Right lobe of liver (tissue), 6 donors: ENCODE measurements around the gene DSCAML1. TPM values are rescaled to one million over a fixed set of nuclear protein-coding genes. Genes with fewer than 3 reads are reported as not detected.

ENCODE experiments used
- ATAC-seq, 4 donors: fragments of 200-7000 bp; cut with Tn5 transposase; one replicate each; pipeline ENCODE4 v1.9.1; 2020; ENCODE audit warnings: mild to moderate bottlenecking in 4 of 4, moderate library complexity in 4 of 4
- DNase-seq, 3 donors: peaks; one replicate each; pipeline ENCODE4 v3.0.0-alpha.2; 2020
- H3K27ac ChIP-seq, 3 donors: fragments of 200-600 bp; one replicate each; pipeline ENCODE4 v1.8.0; 2022
- H3K27me3 ChIP-seq, 2 donors: fragments of 200-600 bp; one replicate each; pipeline ENCODE4 v1.8.0; 2022
- H3K36me3 ChIP-seq, 4 donors: fragments of 200-600 bp; sonication (generic) in 1 of 4; one replicate each; pipeline versions ENCODE4 v1.5.1 to v1.8.0; 2017 to 2022; ENCODE audit warnings: control low read depth in 1 of 4
- H3K4me1 ChIP-seq, 4 donors: fragments of 200-600 bp; sonication (generic) in 1 of 4; one replicate each; pipeline versions ENCODE4 v1.5.1 to v1.8.0; 2017 to 2022; ENCODE audit warnings: control low read depth in 1 of 4
- H3K4me3 ChIP-seq, 3 donors: fragments of 200-600 bp; one replicate each; pipeline ENCODE4 v1.8.0; 2022
- H3K9me3 ChIP-seq, 4 donors: fragments of 200-600 bp; sonication (generic) in 1 of 4; one replicate each; pipeline versions ENCODE4 v1.5.1 to v1.8.0; 2017 to 2022; ENCODE audit warnings: control low read depth in 1 of 4
- CTCF ChIP-seq, 4 donors: fragments of 200-600 bp in 3 of 4; fragments of 450-650 bp in 1 of 4; IDR thresholded peaks; one replicate each; pipeline versions ENCODE4 v1.5.1 to v1.8.0; 2016 to 2022; ENCODE audit warnings: antibody characterized with exemption in 4 of 4, mild to moderate bottlenecking in 2 of 4
- POLR2A ChIP-seq: fragments of 450-650 bp; IDR thresholded peaks from one replicate; pipeline ENCODE4 v1.6.1; 2017; ENCODE audit warnings: antibody characterized with exemption, mild to moderate bottlenecking
- WGBS: methylation state at CpG from one replicate; pipeline ENCODE4 v1.1.6; 2018; ENCODE audit warnings: low coverage, low lambda C conversion rate; ENCODE audit not compliant: insufficient coverage; ENCODE audit errors: missing lambda C conversion rate; 5-methylcytosine and 5-hydroxymethylcytosine counted together
- intact Hi-C, 2 donors: fragments of 100-400 bp; cut with DNase I; formaldehyde crosslinking; loops; one replicate each; pipeline versions ENCODE4 v1.11.2 to v1.14.1; 2022
- total RNA-seq, 6 experiments: library from RNA; depleted of rRNA in 2 of 6; stranded (reverse); fragments of >200 nt in 2 of 6; fragmentation: NEBNext Ultra II Directional in 3 of 6; extraction: Animal tissue kit (Norgen Biotek cat#: 25700) in 3 of 6; gene quantifications; one replicate each; pipeline versions ENCODE4 v1.1.0 to v1.2.4, GENCODE V29; 2016 to 2023
- donor health status: DM: no; HTN: yes; CAD: no.
- donor health status: DM: no; HTN: no; CAD: no.
- donor health status: DM: no; HTN: no; CAD: no.
- donor health status: DM: no; HTN: yes; CAD: no.
- donor health status: DM: no; HTN: yes; CAD: no.

The DSCAML1 gene
- total RNA-seq, 6 experiments from 2014 or later = 0.06 to 0.92 (median 0.22) TPM; not detected in 1

- TF ChIP-seq POLR2A (no peak), CTCF (IDR thresholded peaks at IDR 0.05) (no peak)
- Histone ChIP-seq H3K9me3 (no peaks in the 10 kb centered on the region), H3K4me3 (no peak overlapping the region), H3K27me3 (no peaks in the 10 kb centered on the region), H3K36me3 (no peaks in the 10 kb centered on the region), H3K4me1 (no peaks in the 10 kb centered on the region), H3K27ac (no peak overlapping the region)
- ATAC-seq (no peak), DNase-seq (peak in 2 of 3 donors; percentile 26 to 34)
- WGBS = 41% methylated on average over 3 of the region's 8 CpGs
- intact Hi-C loops = loop anchor here in 1 of 2 donors (10.0 kb wide), 1 partner anchor 107 kb away; no protein-coding TSS in a partner anchor
Observed at GRCh38 chr11:117837791-117838190, 40.8 kb upstream of the DSCAML1 start.

GRCh38 chr11:117837070-117837776, 40.2 kb upstream of the DSCAML1 start:
- Histone ChIP-seq H3K4me1 (no peaks in the 10 kb centered on the region), H3K27me3 (no peaks in the 10 kb centered on the region), H3K4me3 (peak overlapping the region in 1 of 3 donors; percentile 7), H3K36me3 (no peaks in the 10 kb centered on the region), H3K9me3 (no peaks in the 10 kb centered on the region), H3K27ac (no peak overlapping the region)
- DNase-seq = peak in 2 of 3 donors; percentile 28 to 33
- TF ChIP-seq POLR2A (no peak), CTCF (IDR thresholded peaks at IDR 0.05) (no peak)
- 55% methylated on average over 8 of the region's 18 CpGs for WGBS
- intact Hi-C loops = loop anchor here in 1 of 2 donors (10.0 kb wide), 1 partner anchor 108 kb away; no protein-coding TSS in a partner anchor
- ATAC-seq = no peak

- peak in 1 of 4 donors; percentile 28 for ATAC-seq
Observed at GRCh38 chr11:117836077-117836960, 39.3 kb upstream of the DSCAML1 start.

More at GRCh38 chr11:117836077-117836960, 39.3 kb upstream of the DSCAML1 start:
- intact Hi-C loops = loop anchor here in 1 of 2 donors (10.0 kb wide), 1 partner anchor 108 kb away; no protein-coding TSS in a partner anchor
- no peaks in the 10 kb centered on the region for H3K36me3 ChIP-seq
- peak in 2 of 3 donors; percentile 42 to 50 for DNase-seq
- WGBS = 57% methylated on average over 13 of the region's 14 CpGs
- H3K4me3 ChIP-seq = peak overlapping the region in 1 of 3 donors; percentile 7
- H3K9me3 ChIP-seq = no peaks in the 10 kb centered on the region
- H3K27me3 ChIP-seq = no peaks in the 10 kb centered on the region
- H3K4me1 ChIP-seq = no peaks in the 10 kb centered on the region
- no peak overlapping the region for H3K27ac ChIP-seq
- TF ChIP-seq CTCF (IDR thresholded peaks at IDR 0.05) = no peak
- no peak for TF ChIP-seq POLR2A
